ENCODE results near the gene FBXO45. TPM values are rescaled to one million over a fixed set of nuclear protein-coding genes. Genes with fewer than 3 reads are reported as not detected.
A peak's percentile ranks its signal among the peaks of the same experiment; 100 is the strongest.

FBXO45 gene
- total and polyA plus RNA-seq, 10 of the 15 experiments (the other 5 are each of a cell fraction or from before 2014, with no cell fraction given): 4.0 to 17.3 (median 11.8) TPM

DNA sequence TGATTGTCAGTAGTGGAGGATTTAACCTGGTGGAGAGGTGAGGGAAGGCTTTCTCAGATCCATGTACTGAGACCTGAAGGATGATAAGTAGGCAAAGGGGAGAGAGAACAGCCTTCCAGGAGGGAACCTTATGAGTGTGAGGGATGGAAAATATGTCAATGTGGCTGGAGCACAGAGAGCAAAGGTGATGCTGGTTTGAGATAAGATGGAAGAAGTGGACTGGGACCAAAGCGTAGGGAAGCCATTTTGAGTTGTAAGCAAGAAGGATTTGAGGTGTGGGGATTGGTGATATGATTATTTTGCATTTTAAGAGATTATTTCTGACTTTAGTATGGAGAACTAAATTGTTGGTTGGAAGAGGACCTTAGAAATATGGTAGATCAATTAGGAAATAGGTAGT is 3.9 kb downstream of the FBXO45 start:
- Histone ChIP-seq H3K36me3 (ENCODE audit: control insufficient read depth in 2 of 2, insufficient read depth in 2 of 2, low read length in 1 of 2) (peaks cover 0 to 1% of the 10 kb centered on the region in 2 experiments; a peak in 2 of 4 replicates), H2AFZ (ENCODE audit: control insufficient read depth, low read depth, low read length) (no peak overlapping the region), H3K27me3 (replicated peaks in 1 of 2; ENCODE audit: control insufficient read depth in 2 of 2, insufficient read depth in 2 of 2, low read length in 1 of 2) (no peaks in the 10 kb centered on the region), H3K4me3 (no peak overlapping the region; the same call in 1 of the 2 replicates), H3K4me1 (ENCODE audit: control insufficient read depth, insufficient read depth, low read length) (peaks cover 7% of the 10 kb centered on the region; the same call in 1 of the 2 replicates), H3K9ac (ENCODE audit: control insufficient read depth, insufficient read depth, low read length) (no peak overlapping the region), H3K79me2 (ENCODE audit: control insufficient read depth, insufficient read depth, low read length) (peaks cover 77% of the 10 kb centered on the region), H3K9me3 (replicated peaks; ENCODE audit: control insufficient read depth, insufficient read depth, low read length) (no peaks in the 10 kb centered on the region), H3K4me2 (ENCODE audit: control insufficient read depth, insufficient read depth) (peak overlapping the region; percentile 79), H3K27ac (ENCODE audit: control insufficient read depth, insufficient read depth) (no peak overlapping the region), H4K20me1 (ENCODE audit: control insufficient read depth, insufficient read depth) (no peaks in the 10 kb centered on the region)
- no peak for ATAC-seq
- no TSS peak for BruUV-seq (replicated peaks)
- in situ Hi-C loops (cut with MboI): no loop called here
- WGBS (ENCODE audit: insufficient coverage, insufficient replicate concordance, low lambda C conversion rate, missing lambda C conversion rate): 95% methylated on average over 1 of the region's 1 CpG
- SMC1A ChIA-PET (ENCODE audit: uncharacterized antibody, unreplicated experiment): interaction anchor here (0.6 to 1.8 kb wide), 3 partner anchors 11 to 263 kb away, joined by 3 to 6 read pairs (median 4); no protein-coding TSS in a partner anchor
- no peak for FAIRE-seq
- no peak for DNase-seq (ENCODE audit: low read depth, low spot score)
- intact Hi-C loops (cut with micrococcal nuclease; ENCODE audit: unreplicated experiment): no loop called here
- RAD21 ChIA-PET (ENCODE audit: unreplicated experiment): no interaction called here
- TF ChIP-seq, protein P1, sequence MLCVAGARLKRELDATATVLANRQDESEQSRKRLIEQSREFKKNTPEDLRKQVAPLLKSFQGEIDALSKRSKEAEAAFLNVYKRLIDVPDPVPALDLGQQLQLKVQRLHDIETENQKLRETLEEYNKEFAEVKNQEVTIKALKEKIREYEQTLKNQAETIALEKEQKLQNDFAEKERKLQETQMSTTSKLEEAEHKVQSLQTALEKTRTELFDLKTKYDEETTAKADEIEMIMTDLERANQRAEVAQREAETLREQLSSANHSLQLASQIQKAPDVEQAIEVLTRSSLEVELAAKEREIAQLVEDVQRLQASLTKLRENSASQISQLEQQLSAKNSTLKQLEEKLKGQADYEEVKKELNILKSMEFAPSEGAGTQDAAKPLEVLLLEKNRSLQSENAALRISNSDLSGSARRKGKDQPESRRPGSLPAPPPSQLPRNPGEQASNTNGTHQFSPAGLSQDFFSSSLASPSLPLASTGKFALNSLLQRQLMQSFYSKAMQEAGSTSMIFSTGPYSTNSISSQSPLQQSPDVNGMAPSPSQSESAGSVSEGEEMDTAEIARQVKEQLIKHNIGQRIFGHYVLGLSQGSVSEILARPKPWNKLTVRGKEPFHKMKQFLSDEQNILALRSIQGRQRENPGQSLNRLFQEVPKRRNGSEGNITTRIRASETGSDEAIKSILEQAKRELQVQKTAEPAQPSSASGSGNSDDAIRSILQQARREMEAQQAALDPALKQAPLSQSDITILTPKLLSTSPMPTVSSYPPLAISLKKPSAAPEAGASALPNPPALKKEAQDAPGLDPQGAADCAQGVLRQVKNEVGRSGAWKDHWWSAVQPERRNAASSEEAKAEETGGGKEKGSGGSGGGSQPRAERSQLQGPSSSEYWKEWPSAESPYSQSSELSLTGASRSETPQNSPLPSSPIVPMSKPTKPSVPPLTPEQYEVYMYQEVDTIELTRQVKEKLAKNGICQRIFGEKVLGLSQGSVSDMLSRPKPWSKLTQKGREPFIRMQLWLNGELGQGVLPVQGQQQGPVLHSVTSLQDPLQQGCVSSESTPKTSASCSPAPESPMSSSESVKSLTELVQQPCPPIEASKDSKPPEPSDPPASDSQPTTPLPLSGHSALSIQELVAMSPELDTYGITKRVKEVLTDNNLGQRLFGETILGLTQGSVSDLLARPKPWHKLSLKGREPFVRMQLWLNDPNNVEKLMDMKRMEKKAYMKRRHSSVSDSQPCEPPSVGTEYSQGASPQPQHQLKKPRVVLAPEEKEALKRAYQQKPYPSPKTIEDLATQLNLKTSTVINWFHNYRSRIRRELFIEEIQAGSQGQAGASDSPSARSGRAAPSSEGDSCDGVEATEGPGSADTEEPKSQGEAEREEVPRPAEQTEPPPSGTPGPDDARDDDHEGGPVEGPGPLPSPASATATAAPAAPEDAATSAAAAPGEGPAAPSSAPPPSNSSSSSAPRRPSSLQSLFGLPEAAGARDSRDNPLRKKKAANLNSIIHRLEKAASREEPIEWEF (IDR thresholded peaks at IDR 0.05; ENCODE audit: insufficient replicate concordance, low read depth, low read length): no peak
- no peak for TF ChIP-seq ZSCAN29 (IDR thresholded peaks at IDR 0.05)
- no peak for TF ChIP-seq RB1 (IDR thresholded peaks at IDR 0.05; ENCODE audit: borderline replicate concordance)
- TF ChIP-seq YBX1 (IDR thresholded peaks at IDR 0.05): no peak
- no peak for TF ChIP-seq PAX8 (IDR thresholded peaks at IDR 0.05)
- no peak for TF ChIP-seq HDAC6 (IDR thresholded peaks at IDR 0.05; ENCODE audit: unreplicated experiment)
- TF ChIP-seq SIX5 (IDR thresholded peaks at IDR 0.05; ENCODE audit: low read depth, low read length, severe bottlenecking): no peak
- TF ChIP-seq IRF3 (IDR thresholded peaks at IDR 0.05): no peak
- TF ChIP-seq HDGF (IDR thresholded peaks at IDR 0.05): no peak
- no peak for TF ChIP-seq ZNF592 (IDR thresholded peaks at IDR 0.05)
- POLR2A ChIA-PET: interaction anchor here (1.2 kb wide), 1 partner anchor 17 kb away, joined by 4 read pairs; no protein-coding TSS in a partner anchor
- CTCF ChIA-PET: interaction anchor here (2.1 kb wide), 1 partner anchor 37 kb away, joined by 7 read pairs; no protein-coding TSS in a partner anchor
